GM21390 (cell line): Measurements from ENCODE around the gene UPF3A.
"Not testable (repeated sequence)": the region's sequence is repeated elsewhere in the genome, so short reads cannot be mapped to it uniquely, and the experiment has no call there.

Experiments
- ATAC-seq: cut with Tn5 transposase; IDR thresholded peaks from one replicate; pipeline ENCODE4 v1.9.1; 2021; ENCODE audit not compliant: unreplicated experiment

Gene UPF3A

DNA sequence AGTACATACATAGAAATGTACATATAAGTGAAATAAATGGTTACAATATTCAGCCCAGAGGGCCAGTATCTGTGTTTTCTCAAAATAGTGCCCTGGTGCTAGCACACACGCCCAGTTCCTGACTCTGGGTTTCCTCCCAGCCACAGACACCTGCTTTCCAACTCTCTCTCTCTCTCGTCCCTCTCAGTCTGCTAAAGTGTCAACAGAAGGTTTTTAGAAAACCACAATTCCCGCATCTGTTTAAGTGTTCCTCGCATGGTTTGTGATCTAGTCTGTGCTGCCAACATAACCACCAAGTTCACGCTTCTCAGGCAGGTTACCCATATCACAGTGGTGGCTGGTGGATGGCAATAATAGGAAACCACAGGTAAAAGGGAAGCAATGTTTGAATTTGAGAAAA lies 17.8 kb upstream of the UPF3A start:
- ATAC-seq: peak; percentile 46

GRCh38 chr13:114264313-114264712 lies 17.1 kb upstream of the UPF3A start:
- ATAC-seq: not testable (repeated sequence)

GRCh38 chr13:114264886-114265611 lies 16.4 kb upstream of the UPF3A start:
- no peak for ATAC-seq

GRCh38 chr13:114266241-114266640 lies 15.2 kb upstream of the UPF3A start:
- no peak for ATAC-seq

DNA sequence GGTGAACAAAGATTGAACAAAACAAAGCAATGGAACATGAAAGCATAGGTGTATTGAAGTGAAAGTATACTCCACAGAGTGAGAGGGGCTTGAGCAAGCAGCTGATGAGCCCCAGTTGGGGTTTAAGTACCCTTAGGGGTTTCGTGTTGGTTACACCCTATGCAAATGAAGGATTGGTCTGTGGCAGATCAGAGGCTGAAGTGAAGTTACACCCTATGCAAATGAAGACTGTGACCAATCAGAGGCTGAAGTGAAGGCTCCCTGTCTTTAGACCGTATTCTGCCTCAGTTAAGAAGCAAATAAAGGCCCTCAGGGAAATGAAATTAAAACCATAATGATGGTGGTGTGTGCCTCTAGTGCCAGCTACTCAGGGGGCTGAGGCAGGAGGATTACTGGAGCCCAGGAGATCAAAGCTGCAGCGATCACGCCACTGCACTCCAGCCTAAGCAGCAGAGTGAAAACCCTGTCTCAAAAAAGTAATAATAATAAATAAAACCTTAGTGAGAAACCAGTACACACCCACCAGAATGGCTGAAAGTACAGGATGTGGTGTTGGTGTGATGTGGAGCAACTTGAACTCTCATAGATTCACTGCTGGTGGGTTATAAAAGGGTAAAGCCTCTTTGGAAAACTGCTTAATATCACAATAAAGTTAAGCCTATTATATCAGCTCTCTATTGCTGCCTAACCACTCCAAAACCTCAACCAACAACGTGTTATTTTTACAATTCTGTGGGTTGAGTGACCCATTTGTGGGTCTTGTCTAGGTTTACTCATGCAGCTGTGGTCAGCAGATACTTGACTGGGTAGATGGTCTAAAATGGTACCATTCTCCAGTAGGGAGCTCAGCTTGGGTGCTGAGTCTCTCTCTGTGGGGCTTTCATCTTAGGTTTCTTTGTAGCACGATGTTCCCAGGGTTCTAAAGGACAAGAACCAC lies 12.8 kb upstream of the UPF3A start:
- ATAC-seq: no peak

DNA sequence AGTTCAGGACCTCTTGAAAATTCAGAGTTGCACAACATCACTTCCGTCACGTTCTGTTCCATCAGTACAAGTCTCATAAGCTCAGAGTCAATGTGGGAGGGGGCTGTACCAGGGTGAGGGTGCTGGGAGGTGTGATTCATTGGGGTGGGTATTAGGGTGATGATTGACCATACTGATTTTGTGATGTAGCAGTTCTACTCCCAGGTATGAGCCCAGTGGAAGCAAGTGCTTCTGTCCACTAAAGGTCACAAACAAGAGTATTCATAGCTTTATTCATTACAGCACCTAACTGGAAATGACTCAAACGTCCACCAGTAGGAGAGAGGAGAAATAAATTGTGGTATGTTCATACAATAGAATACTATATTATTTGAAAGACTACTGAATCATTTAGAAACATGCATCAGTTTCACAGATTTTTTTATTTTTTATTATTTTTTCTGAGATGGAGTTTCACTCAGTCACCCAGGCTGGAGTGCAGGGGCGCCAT lies 12.1 kb upstream of the UPF3A start:
- ATAC-seq: no peak

DNA sequence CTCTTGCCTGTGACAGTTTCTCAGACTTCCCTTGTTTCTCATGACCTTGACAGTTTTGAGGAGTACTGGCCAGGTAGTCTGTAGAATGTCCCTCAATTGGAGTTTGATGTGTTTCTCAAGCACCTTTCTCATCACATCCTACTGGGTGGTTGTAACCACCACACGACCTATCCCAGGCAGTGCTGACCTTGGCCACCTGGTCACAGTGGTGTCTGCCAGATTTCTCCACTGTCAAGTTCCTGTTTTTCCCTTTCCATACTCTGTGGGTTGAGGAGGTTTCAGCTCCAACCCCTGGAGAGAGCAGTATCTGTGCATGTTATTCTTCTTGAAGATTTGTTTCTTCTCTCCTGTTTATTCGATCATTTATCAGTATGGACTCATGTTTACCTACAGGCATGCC lies 8.4 kb upstream of the UPF3A start:
- no peak for ATAC-seq

DNA sequence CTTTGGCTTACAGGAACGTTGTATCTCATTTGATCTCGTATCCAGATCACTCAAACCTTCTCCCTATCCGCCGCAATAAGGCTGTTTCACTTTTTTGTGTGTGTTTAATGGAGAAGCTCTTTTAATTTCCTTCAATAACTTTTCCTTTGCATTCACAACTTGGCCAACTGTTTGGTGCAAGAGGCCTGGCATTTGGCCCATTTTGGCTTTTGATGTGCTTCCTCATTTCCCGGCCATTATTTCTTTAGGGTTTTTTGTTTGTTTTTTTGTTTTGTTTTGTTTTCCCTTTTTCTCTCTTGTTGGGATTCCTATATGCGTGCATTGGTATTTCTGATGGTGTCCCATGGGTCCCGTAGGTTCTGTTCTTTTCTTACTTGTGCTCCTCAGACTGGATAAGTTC lies 6.1 kb upstream of the UPF3A start:
- ATAC-seq: no peak

DNA sequence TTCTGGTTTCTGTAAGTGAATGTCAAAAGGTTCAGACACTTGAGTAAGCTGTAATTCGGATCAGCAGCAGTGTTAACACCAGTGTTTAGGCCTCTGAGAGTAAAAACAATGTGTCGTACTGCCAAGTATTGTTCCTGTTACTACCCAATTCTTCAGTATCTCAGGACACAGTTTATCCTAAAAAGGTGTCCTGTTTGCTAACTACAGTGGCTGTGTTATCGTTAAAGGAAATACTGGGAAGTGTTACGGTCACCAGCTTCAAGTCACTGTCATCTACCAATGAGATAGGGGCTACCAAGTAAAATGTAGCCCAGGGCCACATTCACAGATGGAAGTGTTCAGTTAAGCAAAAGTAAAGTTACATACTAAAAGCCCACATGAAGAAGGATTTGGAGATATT lies 2.3 kb upstream of the UPF3A start:
- no peak for ATAC-seq

DNA sequence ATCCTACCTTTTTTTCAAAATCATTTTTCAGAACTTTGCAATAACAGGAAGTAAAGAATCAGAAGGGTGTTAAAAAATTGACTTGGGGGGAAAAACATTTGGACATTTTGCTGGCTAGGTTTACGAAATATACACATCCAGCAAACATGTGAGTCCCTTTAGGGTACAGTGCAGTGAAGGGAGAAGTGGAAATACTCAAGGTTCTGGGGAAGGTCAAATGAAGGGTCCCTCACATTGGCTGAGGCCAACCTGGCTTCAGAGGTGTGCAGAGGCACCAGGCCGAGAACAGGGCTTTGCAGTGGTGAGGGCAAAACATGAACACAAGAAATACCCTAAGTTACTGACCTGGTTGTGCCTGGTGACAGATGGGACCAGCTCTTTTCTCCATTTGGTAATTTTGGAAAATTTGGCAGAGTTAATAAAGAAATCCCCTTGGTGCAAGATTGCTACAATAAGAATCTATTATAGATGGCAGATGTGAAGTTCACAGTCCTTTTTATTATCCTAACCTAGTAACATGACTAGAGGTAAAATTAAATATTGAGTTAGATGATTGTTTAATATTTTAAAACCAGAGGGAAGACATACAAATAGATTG lies 1.5 kb upstream of the UPF3A start:
- no peak for ATAC-seq

GRCh38 chr13:114282041-114282670 lies 755 bp downstream of the UPF3A start:
- ATAC-seq: peak; percentile 51

GRCh38 chr13:114283576-114283975 lies 2.2 kb downstream of the UPF3A start:
- no peak for ATAC-seq

DNA sequence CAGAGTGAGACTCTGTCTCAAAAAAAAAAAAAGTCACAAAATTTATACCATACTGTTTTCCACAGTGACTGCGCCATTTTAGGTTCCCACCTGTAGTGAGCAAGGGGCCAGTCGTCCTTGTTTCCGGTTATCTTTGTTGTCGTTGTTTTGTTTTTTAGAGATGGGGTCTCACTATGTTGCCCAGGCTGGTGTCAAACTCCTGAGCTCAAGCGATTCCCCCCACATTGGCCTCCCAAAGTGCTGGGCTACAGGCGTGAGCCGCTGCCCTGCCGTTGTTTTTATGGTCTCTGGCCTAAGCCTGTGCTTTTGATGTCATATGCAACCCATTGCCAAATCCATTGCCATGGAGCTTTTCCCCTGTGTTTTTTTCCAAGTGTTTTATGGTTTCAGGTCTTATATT lies 3.3 kb downstream of the UPF3A start:
- no peak for ATAC-seq

GRCh38 chr13:114285166-114285808 lies 3.9 kb downstream of the UPF3A start:
- ATAC-seq: no peak

GRCh38 chr13:114286808-114287207 lies 5.4 kb downstream of the UPF3A start:
- no peak for ATAC-seq

DNA sequence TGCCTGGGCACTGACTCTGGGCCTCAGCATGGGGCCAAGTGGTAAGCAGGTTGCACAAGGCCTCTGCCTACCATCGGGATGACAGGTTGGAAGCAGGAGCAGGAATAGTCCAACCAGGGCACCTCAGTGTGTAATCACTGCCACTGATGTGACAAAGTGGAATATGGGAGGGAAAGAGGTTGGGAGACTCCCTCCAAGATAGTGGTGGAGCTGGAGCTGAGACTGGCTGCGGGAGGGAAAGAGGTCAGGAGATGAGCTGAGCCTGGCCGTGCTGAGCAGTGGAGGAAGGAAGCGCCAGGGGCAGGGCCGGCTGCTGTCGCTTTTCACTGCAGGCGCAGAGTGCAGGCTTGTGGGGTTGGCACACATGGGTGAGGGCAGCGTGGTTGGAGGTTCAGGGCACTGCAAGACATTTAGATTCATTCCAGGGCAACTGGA lies 6.8 kb downstream of the UPF3A start:
- ATAC-seq: no peak

- ATAC-seq: no peak
Observed at GRCh38 chr13:114296448-114296847, 15.0 kb downstream of the UPF3A start.

DNA sequence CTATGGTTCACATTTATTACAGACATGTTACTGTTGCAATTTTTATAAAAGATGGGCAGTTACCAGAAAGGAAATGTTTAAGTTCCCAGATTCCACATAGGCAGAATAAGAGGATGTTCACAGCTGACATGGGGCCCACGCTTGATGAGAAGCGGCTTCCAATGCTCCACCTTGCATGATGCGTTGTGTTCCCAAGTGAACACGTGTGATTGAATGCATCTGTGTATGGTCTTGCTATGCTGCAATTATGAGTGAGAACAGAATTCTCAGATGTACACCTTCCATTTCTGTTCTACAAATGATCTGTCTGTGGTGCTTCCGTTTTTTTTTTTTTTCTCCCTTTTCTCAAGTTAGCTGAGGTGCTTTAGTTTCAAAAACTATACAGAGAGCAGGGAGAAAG lies 15.5 kb downstream of the UPF3A start:
- no peak for ATAC-seq

GRCh38 chr13:114298866-114299265 lies 17.5 kb downstream of the UPF3A start:
- ATAC-seq: no peak

DNA sequence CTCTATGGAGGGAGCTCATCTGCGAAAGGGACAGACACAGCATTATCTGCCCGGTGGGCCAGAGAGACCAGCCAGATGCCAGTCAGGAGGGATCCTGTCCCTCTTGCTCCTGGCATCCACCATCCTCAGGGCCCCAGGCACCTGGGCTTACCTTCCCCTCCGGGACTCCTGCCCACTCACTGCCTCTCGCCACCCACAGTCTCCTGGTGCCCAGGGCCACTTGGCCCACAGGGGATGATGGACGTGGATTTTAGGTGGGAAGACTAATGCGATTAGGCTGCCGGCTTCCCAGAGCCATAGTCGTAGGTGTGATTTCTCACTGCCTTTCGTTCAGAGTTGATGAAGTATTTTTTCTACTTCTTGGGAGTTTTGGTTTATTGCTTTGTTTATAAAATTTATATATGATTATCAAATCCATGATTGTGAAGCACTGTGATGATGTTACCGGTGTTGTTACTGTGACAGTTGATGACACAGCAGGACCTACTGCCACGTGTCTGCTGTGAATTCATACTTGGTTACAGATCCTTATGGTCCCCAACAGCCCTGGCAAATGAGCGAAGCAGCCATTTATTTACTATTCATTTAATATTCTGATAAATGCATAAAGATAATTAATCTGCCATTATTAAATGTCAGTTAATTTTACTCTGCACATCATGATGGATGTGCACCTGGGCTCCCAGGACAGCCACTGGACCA lies 18.4 kb downstream of the UPF3A start:
- no peak for ATAC-seq
